Endothelial cell of umbilical vein (primary cell): ENCODE data around the gene PKD1. TPM values are rescaled to one million over a fixed set of nuclear protein-coding genes. Genes with fewer than 3 reads are reported as not detected.

ENCODE experiments used
- BruUV-seq: library from RNA; stranded (reverse); fragments of 400-500 nt; replicated peaks from 2 replicates; lab custom pipeline; 2021; lab: Mats Ljungman, UMichigan
- CTCF ChIA-PET: fragments of 300-600, 350-600 bp; sonication (Branson Sonifier 250); formaldehyde crosslinking; loops from one replicate; lab custom pipeline; 2021; ENCODE audit warnings: antibody characterized with exemption, inconsistent platforms; lab: Charles Lee
- POLR2A ChIA-PET: fragments of 300-600, 350-600 bp; sonication (Branson Sonifier 250); formaldehyde crosslinking; loops from one replicate; lab custom pipeline; 2021; ENCODE audit warnings: antibody characterized with exemption, inconsistent platforms; lab: Charles Lee
- DNase-seq: peaks from one replicate; pipeline ENCODE4 v3.0.0-alpha.2; 2011; ENCODE audit warnings: low read depth, low spot score
- FAIRE-seq: peaks from 2 replicates; lab custom pipeline; 2011; peaks lifted over from hg19 to GRCh38; lab: Jason Lieb, UNC
- H2AFZ ChIP-seq: 2 replicates; pipeline ENCODE4 v1.6.0; 2012; ENCODE audit warnings: low read depth, low read length, control low read depth, inconsistent platforms
- H3K27ac ChIP-seq: 2 replicates; pipeline ENCODE4 v1.5.1; 2011; ENCODE audit warnings: low read depth, mild to moderate bottlenecking, control low read depth, low read length, moderate library complexity; ENCODE audit not compliant: insufficient read depth
- H3K27me3 ChIP-seq, 2 experiments: 2 replicates each; pipeline versions ENCODE4 v1.6.0 to v1.6.1; 2011; ENCODE audit warnings: low read length in 2 of 2, mixed read lengths in 1 of 2; ENCODE audit not compliant: control insufficient read depth in 2 of 2, insufficient read depth in 2 of 2
- H3K36me3 ChIP-seq, 2 experiments: 2 replicates in 1 of 2; 3 replicates in 1 of 2; pipeline ENCODE4 v1.5.1; 2011; ENCODE audit warnings: low read length in 2 of 2, mild to moderate bottlenecking in 1 of 2, moderate library complexity in 1 of 2; ENCODE audit not compliant: control insufficient read depth in 2 of 2, insufficient read depth in 2 of 2; ENCODE audit errors: extremely low read depth in 1 of 2
- H3K4me1 ChIP-seq: 3 replicates; pipeline ENCODE4 v1.5.1; 2011; ENCODE audit warnings: mild to moderate bottlenecking, low read length; ENCODE audit not compliant: control insufficient read depth, insufficient read depth; ENCODE audit errors: extremely low read depth
- H3K4me2 ChIP-seq: 2 replicates; pipeline ENCODE4 v1.6.1; 2011; ENCODE audit warnings: low read length, control low read depth, mixed read lengths; ENCODE audit not compliant: insufficient read depth
- H3K4me3 ChIP-seq, 3 experiments: fragments of 200-600 bp in 1 of 3; sonication (generic), shearing (Covaris generic) in 1 of 3; replicated peaks in 1 of 3; 2 replicates each; pipeline ENCODE4 v1.5.1; 2011 to 2016; ENCODE audit warnings: control low read depth in 3 of 3, low read length in 3 of 3, mild to moderate bottlenecking in 2 of 3, inconsistent platforms in 1 of 3, low read depth in 1 of 3, moderate library complexity in 1 of 3; ENCODE audit not compliant: insufficient read depth in 1 of 3
- H3K79me2 ChIP-seq: 2 replicates; pipeline ENCODE4 v1.6.0; 2012; ENCODE audit warnings: low read length, inconsistent platforms; ENCODE audit not compliant: control insufficient read depth, insufficient read depth
- H3K9ac ChIP-seq: replicated peaks from 2 replicates; pipeline ENCODE3; 2011; ENCODE audit warnings: low read length, control low read depth; ENCODE audit not compliant: insufficient read depth; ENCODE audit errors: extremely low read depth
- H3K9me1 ChIP-seq: replicated peaks from 3 replicates; pipeline ENCODE4 v1.6.0; 2011; ENCODE audit warnings: mild to moderate bottlenecking, low read length; ENCODE audit not compliant: control insufficient read depth, insufficient read depth; ENCODE audit errors: extremely low read depth
- H3K9me3 ChIP-seq: replicated peaks from 2 replicates; pipeline ENCODE4 v1.5.1; 2012; ENCODE audit warnings: low read length, inconsistent platforms; ENCODE audit not compliant: control insufficient read depth, insufficient read depth
- H4K20me1 ChIP-seq: replicated peaks from 2 replicates; pipeline ENCODE3; 2011; ENCODE audit warnings: mild to moderate bottlenecking, low read length; ENCODE audit not compliant: control insufficient read depth, insufficient read depth; ENCODE audit errors: extremely low read depth
- CTCF ChIP-seq, 2 donors: IDR thresholded peaks; 1 replicate in 1 of 2; 2 replicates in 1 of 2; pipeline ENCODE4 v1.5.1; 2011; ENCODE audit warnings: low read length in 2 of 2, mild to moderate bottlenecking in 2 of 2, moderate library complexity in 2 of 2, control low read depth in 1 of 2, inconsistent platforms in 1 of 2, low read depth in 1 of 2; ENCODE audit not compliant: insufficient read depth in 1 of 2; ENCODE audit errors: extremely low read depth in 1 of 2
- EZH2 ChIP-seq: IDR thresholded peaks from 2 replicates; pipeline ENCODE4 v1.6.1; 2012; ENCODE audit warnings: borderline replicate concordance, low read depth, mild to moderate bottlenecking, moderate library complexity, low read length, inconsistent platforms; ENCODE audit not compliant: severe bottlenecking
- FOS ChIP-seq: IDR thresholded peaks from 2 replicates; pipeline ENCODE4 v1.6.1; 2011; ENCODE audit warnings: mild to moderate bottlenecking, low read length, moderate library complexity, borderline replicate concordance; ENCODE audit not compliant: insufficient read depth
- GATA2 ChIP-seq: IDR thresholded peaks from 2 replicates; pipeline ENCODE4 v1.7.0; 2011; ENCODE audit warnings: low read depth, mild to moderate bottlenecking, moderate library complexity, mixed read lengths, low read length; ENCODE audit not compliant: insufficient read length, insufficient read depth
- JUN ChIP-seq: IDR thresholded peaks from 2 replicates; pipeline ENCODE4 v1.6.1; 2011; ENCODE audit warnings: borderline replicate concordance, low read depth; ENCODE audit not compliant: insufficient read length, insufficient read depth
- MAX ChIP-seq: IDR thresholded peaks from 2 replicates; pipeline ENCODE4 v1.6.1; 2011; ENCODE audit not compliant: insufficient read depth, insufficient read length
- MYC ChIP-seq: IDR thresholded peaks from one replicate; pipeline ENCODE4 v1.6.1; 2011; ENCODE audit warnings: mild to moderate bottlenecking, low read depth, low read length
- POLR2A ChIP-seq: IDR thresholded peaks from 2 replicates; pipeline ENCODE4 v1.6.1; 2012; ENCODE audit warnings: low read depth, mild to moderate bottlenecking, control low read depth, low read length
- POLR2AphosphoS5 ChIP-seq: IDR thresholded peaks from 2 replicates; pipeline ENCODE4 v1.6.1; 2012; ENCODE audit warnings: low read depth, mild to moderate bottlenecking, control low read depth, low read length, moderate library complexity; ENCODE audit not compliant: insufficient read depth
- dilution Hi-C: fragments of 300-500 bp; cut with MboI; formaldehyde crosslinking; loops from one replicate; pipeline ENCODE4 v1.15.0; 2019; ENCODE audit warnings: low sequenced_read_pairs; ENCODE audit not compliant: extremely low pct_ligation_motif_present
- intact Hi-C: fragments of 100-400 bp; cut with micrococcal nuclease; formaldehyde crosslinking; loops from one replicate; pipeline ENCODE4 v1.10.0; 2022
- polyA plus RNA-seq, 4 experiments: library from polyadenylated mRNA; depleted of rRNA in 3 of 4; stranded (reverse) in 3 of 4; unstranded in 1 of 4; fragments of >200 nt; gene quantifications; 2 replicates each; pipeline versions ENCODE4 v1.2.1 to v1.2.3, GENCODE V29; 2011 to 2012; ENCODE audit warnings: missing spikeins in 1 of 4
- total RNA-seq: library from RNA; stranded (reverse); gene quantifications from 2 replicates; pipeline ENCODE4 v1.2.3, GENCODE V29; 2021

Gene PKD1
- total and polyA plus RNA-seq, 2 donors (not counting 3 experiments of a cell fraction or from before 2014, with no cell fraction given) = 52.5 to 102 TPM

GRCh38 chr16:2147378-2147777, 11.7 kb upstream of the PKD1 start:
- H3K9me1 ChIP-seq = no peaks in the 10 kb centered on the region
- peaks cover 0 to 7% of the 10 kb centered on the region in 2 experiments for H3K36me3 ChIP-seq
- FAIRE-seq (no peak), DNase-seq (no peak)
- no peaks in the 10 kb centered on the region for H4K20me1 ChIP-seq
- TF ChIP-seq CTCF (IDR thresholded peaks at IDR 0.05; ENCODE audit: extremely low read depth in 1 of 2, insufficient read depth in 1 of 2, low read depth in 1 of 2, low read length in 2 of 2) = no peak
- TF ChIP-seq EZH2 = no peak
- TF ChIP-seq MAX = no peak
- TF ChIP-seq POLR2A = no peak
- H2AFZ ChIP-seq = no peak overlapping the region
- ChIA-PET POLR2A (interaction anchor here (0.9 to 4.8 kb wide), 3 partner anchors 8 to 183 kb away, joined by 4 to 24 read pairs (median 4); partner anchors contain the start of genes ECI1, RPS2 and TRAF7), CTCF (interaction anchor here (1.0 to 3.3 kb wide), 7 partner anchors 8 to 143 kb away, joined by 3 to 14 read pairs (median 4); partner anchors contain the start of genes PKD1 and TRAF7)
- H3K27ac ChIP-seq = no peak overlapping the region
- H3K9ac ChIP-seq = no peak overlapping the region
- H3K27me3 ChIP-seq = no peaks in the 10 kb centered on the region
- peaks cover 12% of the 10 kb centered on the region for H3K79me2 ChIP-seq
- H3K4me1 ChIP-seq = peaks cover 17% of the 10 kb centered on the region
- no peak overlapping the region for H3K4me3 ChIP-seq
- intact Hi-C loops = no loop called here
- dilution Hi-C loops = no loop called here
- BruUV-seq = no TSS peak
- no peaks in the 10 kb centered on the region for H3K9me3 ChIP-seq
- H3K4me2 ChIP-seq = no peak overlapping the region

- DNase-seq = no peak
- H3K9me1 ChIP-seq = no peaks in the 10 kb centered on the region
- ChIA-PET POLR2A (interaction anchor here (1.2 to 4.8 kb wide), 3 partner anchors 9 to 138 kb away, joined by 3 to 24 read pairs (median 3); partner anchors contain the start of gene TRAF7), CTCF (interaction anchor here (1.1 to 3.3 kb wide), 6 partner anchors 10 to 142 kb away, joined by 3 to 14 read pairs (median 4); partner anchors contain the start of genes NHERF2 and TRAF7)
- TF ChIP-seq CTCF (IDR thresholded peaks at IDR 0.05; ENCODE audit: extremely low read depth in 1 of 2, insufficient read depth in 1 of 2, low read depth in 1 of 2, low read length in 2 of 2) (no peak), POLR2A (no peak), POLR2AphosphoS5 (no peak), EZH2 (no peak), MYC (no peak), FOS (no peak), JUN (no peak), MAX (no peak), GATA2 (no peak)
- intact Hi-C loops (no loop called here), dilution Hi-C loops (no loop called here)
- FAIRE-seq = no peak
- H3K4me2 ChIP-seq = no peak overlapping the region
- peaks cover 14% of the 10 kb centered on the region for H3K4me1 ChIP-seq
- H3K9ac ChIP-seq = no peak overlapping the region
- no peak overlapping the region for H3K4me3 ChIP-seq
- H3K27me3 ChIP-seq = no peaks in the 10 kb centered on the region
- no peaks in the 10 kb centered on the region for H3K9me3 ChIP-seq
- H2AFZ ChIP-seq = no peak overlapping the region
- no peaks in the 10 kb centered on the region for H3K79me2 ChIP-seq
- H3K27ac ChIP-seq = no peak overlapping the region
- H4K20me1 ChIP-seq = no peaks in the 10 kb centered on the region
- no TSS peak for BruUV-seq
- no peaks in the 10 kb centered on the region for H3K36me3 ChIP-seq
These were observed 10.1 kb upstream of the PKD1 start for GRCh38 chr16:2145843-2146242.
